HK-2 (cell line): ENCODE data around the gene ATP6V1C2.

Source experiments
- DNase-seq: peaks from one replicate; pipeline ENCODE4 v3.0.0-alpha.2; 2018; ENCODE audit not compliant: unreplicated experiment

ATP6V1C2 gene

GRCh38 chr2:10732924-10733565 is 11.6 kb downstream of the ATP6V1C2 start:
- DNase-seq, result no peak

GRCh38 chr2:10733566-10733925 is 12.1 kb downstream of the ATP6V1C2 start:
- DNase-seq, result no peak

GRCh38 chr2:10733980-10734379 is 12.6 kb downstream of the ATP6V1C2 start:
- DNase-seq, result no peak

GRCh38 chr2:10738192-10738591 is 16.8 kb downstream of the ATP6V1C2 start:
- DNase-seq, result no peak

- no peak for DNase-seq
Observed at GRCh38 chr2:10740226-10740625, 18.8 kb downstream of the ATP6V1C2 start.

GRCh38 chr2:10741139-10741538 is 19.7 kb downstream of the ATP6V1C2 start:
- no peak for DNase-seq

- DNase-seq, result no peak
Observed at GRCh38 chr2:10742666-10743065, 21.2 kb downstream of the ATP6V1C2 start.

- no peak for DNase-seq
Observed at GRCh38 chr2:10750610-10751009, 29.2 kb downstream of the ATP6V1C2 start.

- DNase-seq, result no peak
Observed at GRCh38 chr2:10752236-10752635, 30.8 kb downstream of the ATP6V1C2 start.

GRCh38 chr2:10753156-10753555 is 31.7 kb downstream of the ATP6V1C2 start:
- no peak for DNase-seq

GRCh38 chr2:10753876-10754275 is 32.4 kb downstream of the ATP6V1C2 start:
- no peak for DNase-seq

GRCh38 chr2:10755621-10756020 is 34.2 kb downstream of the ATP6V1C2 start:
- no peak for DNase-seq

GRCh38 chr2:10757814-10758286 is 36.4 kb downstream of the ATP6V1C2 start:
- no peak for DNase-seq

GRCh38 chr2:10759151-10759714 is 37.8 kb downstream of the ATP6V1C2 start:
- no peak for DNase-seq

- DNase-seq, result no peak
Observed at GRCh38 chr2:10760794-10761504, 39.5 kb downstream of the ATP6V1C2 start.

GRCh38 chr2:10761591-10761990 is 40.2 kb downstream of the ATP6V1C2 start:
- no peak for DNase-seq

- no peak for DNase-seq
Observed at GRCh38 chr2:10762651-10763460, 41.4 kb downstream of the ATP6V1C2 start.

GRCh38 chr2:10763461-10763800 is 42.0 kb downstream of the ATP6V1C2 start:
- DNase-seq, result no peak

GRCh38 chr2:10764096-10764785 is 42.8 kb downstream of the ATP6V1C2 start:
- no peak for DNase-seq

- DNase-seq, result no peak
Observed at GRCh38 chr2:10764896-10765295, 43.5 kb downstream of the ATP6V1C2 start.

GRCh38 chr2:10765461-10765860 is 44.0 kb downstream of the ATP6V1C2 start:
- DNase-seq, result no peak

GRCh38 chr2:10765914-10766313 is 44.5 kb downstream of the ATP6V1C2 start:
- DNase-seq, result no peak
